ENCODE results near the gene SLC44A1.

GRCh38 chr9:105233873-105234272 is 10.6 kb upstream of the SLC44A1 start:
- no peak for TF ChIP-seq CTCF (IDR thresholded peaks at IDR 0.05)
- TF ChIP-seq JUN (IDR thresholded peaks at IDR 0.05), result no peak
- TF ChIP-seq REST (IDR thresholded peaks at IDR 0.05), result no peak
- no peak for TF ChIP-seq EP300 (IDR thresholded peaks at IDR 0.05)
- TF ChIP-seq E2F6 (IDR thresholded peaks at IDR 0.05; ENCODE audit: borderline replicate concordance, low read depth), result no peak
- TF ChIP-seq, protein P1, sequence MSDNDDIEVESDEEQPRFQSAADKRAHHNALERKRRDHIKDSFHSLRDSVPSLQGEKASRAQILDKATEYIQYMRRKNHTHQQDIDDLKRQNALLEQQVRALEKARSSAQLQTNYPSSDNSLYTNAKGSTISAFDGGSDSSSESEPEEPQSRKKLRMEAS (IDR thresholded peaks at IDR 0.05), result no peak
- TF ChIP-seq CHD2 (IDR thresholded peaks at IDR 0.05; ENCODE audit: low read length, partially characterized antibody), result no peak
- no peak for TF ChIP-seq ZC3H11A (IDR thresholded peaks at IDR 0.05)
- no peak for TF ChIP-seq PHF8 (IDR thresholded peaks at IDR 0.05; ENCODE audit: borderline replicate concordance, low read depth)
